Progenitor cell of endocrine pancreas (in vitro differentiated cells): ENCODE results near the gene MAP3K21. TPM values are rescaled to one million over a fixed set of nuclear protein-coding genes. Genes with fewer than 3 reads are reported as not detected.

Source experiments
- DNase-seq: peaks from one replicate; pipeline ENCODE4 v3.0.0; 2021; ENCODE audit warnings: low spot score; ENCODE audit not compliant: unreplicated experiment
- H3K27ac Mint-ChIP-seq: 2 replicates; pipeline ENCODE4 v1.8.0; 2021; ENCODE audit warnings: mild to moderate bottlenecking, moderate library complexity, mixed read lengths
- H3K27me3 Mint-ChIP-seq: 2 replicates; pipeline ENCODE4 v1.8.0; 2021; ENCODE audit warnings: mixed read lengths
- H3K36me3 Mint-ChIP-seq: 2 replicates; pipeline ENCODE4 v1.8.0; 2022; ENCODE audit warnings: mixed read lengths; ENCODE audit not compliant: insufficient read depth
- H3K4me1 Mint-ChIP-seq: 2 replicates; pipeline ENCODE4 v1.8.0; 2021; ENCODE audit warnings: low read depth, mixed read lengths
- H3K4me3 Mint-ChIP-seq: 2 replicates; pipeline ENCODE4 v1.8.0; 2021; ENCODE audit warnings: low read depth, mild to moderate bottlenecking, moderate library complexity, mixed read lengths
- H3K9me3 Mint-ChIP-seq: 2 replicates; pipeline ENCODE4 v1.8.0; 2021; ENCODE audit warnings: low read depth, mixed read lengths
- CTCF ChIP-seq: fragments of 200-600 bp; sonication (generic); IDR thresholded peaks from one replicate; pipeline ENCODE4 v1.5.0; 2021; ENCODE audit warnings: antibody characterized with exemption, mild to moderate bottlenecking; ENCODE audit not compliant: unreplicated experiment
- total RNA-seq: library from RNA; stranded (reverse); gene quantifications from 2 replicates; pipeline ENCODE4 v1.2.1, GENCODE V29; 2021

MAP3K21 gene
- total RNA-seq, 1 donor from 2014 or later = 13.1 TPM

GRCh38 chr1:233334092-233334491 is 6.6 kb downstream of the MAP3K21 start:
- Mint-ChIP-seq H3K27ac (no peak overlapping the region), H3K4me1 (peaks cover 24% of the 10 kb centered on the region), H3K27me3 (peaks cover 6% of the 10 kb centered on the region), H3K4me3 (no peak overlapping the region), H3K36me3 (no peaks in the 10 kb centered on the region), H3K9me3 (no peaks in the 10 kb centered on the region)
- DNase-seq = no peak
- TF ChIP-seq CTCF = no peak

- Mint-ChIP-seq H3K4me1 (peaks cover 18% of the 10 kb centered on the region), H3K9me3 (no peaks in the 10 kb centered on the region), H3K36me3 (no peaks in the 10 kb centered on the region), H3K27ac (no peak overlapping the region), H3K4me3 (no peak overlapping the region), H3K27me3 (peaks cover 6% of the 10 kb centered on the region)
- DNase-seq = no peak
- TF ChIP-seq CTCF = no peak
These were observed 9.3 kb downstream of the MAP3K21 start for GRCh38 chr1:233336554-233337456.

GRCh38 chr1:233337505-233337904 is 10.0 kb downstream of the MAP3K21 start:
- TF ChIP-seq CTCF = no peak
- Mint-ChIP-seq H3K27ac (no peak overlapping the region), H3K9me3 (no peaks in the 10 kb centered on the region), H3K4me3 (no peak overlapping the region), H3K27me3 (peaks cover 6% of the 10 kb centered on the region), H3K36me3 (no peaks in the 10 kb centered on the region), H3K4me1 (peaks cover 19% of the 10 kb centered on the region)
- no peak for DNase-seq

- Mint-ChIP-seq H3K4me1 (peaks cover 19% of the 10 kb centered on the region), H3K9me3 (no peaks in the 10 kb centered on the region), H3K27ac (no peak overlapping the region), H3K4me3 (no peak overlapping the region), H3K27me3 (peaks cover 6% of the 10 kb centered on the region), H3K36me3 (no peaks in the 10 kb centered on the region)
- no peak for DNase-seq
- no peak for TF ChIP-seq CTCF
These were observed 10.6 kb downstream of the MAP3K21 start for GRCh38 chr1:233338102-233338501.

GRCh38 chr1:233340031-233340555 is 12.6 kb downstream of the MAP3K21 start:
- no peak for DNase-seq
- no peak overlapping the region for H3K4me3 Mint-ChIP-seq
- H3K27ac Mint-ChIP-seq = no peak overlapping the region
- peaks cover 19% of the 10 kb centered on the region for H3K4me1 Mint-ChIP-seq
- no peak for TF ChIP-seq CTCF
- H3K36me3 Mint-ChIP-seq = peaks cover 3% of the 10 kb centered on the region
- peaks cover 6% of the 10 kb centered on the region for H3K27me3 Mint-ChIP-seq
- peaks cover 7% of the 10 kb centered on the region for H3K9me3 Mint-ChIP-seq
